ENCODE data around the gene RAMACL.
"Not testable (repeated sequence)": the region's sequence is repeated elsewhere in the genome, so short reads cannot be mapped to it uniquely, and the experiment has no call there.

Gene RAMACL

DNA sequence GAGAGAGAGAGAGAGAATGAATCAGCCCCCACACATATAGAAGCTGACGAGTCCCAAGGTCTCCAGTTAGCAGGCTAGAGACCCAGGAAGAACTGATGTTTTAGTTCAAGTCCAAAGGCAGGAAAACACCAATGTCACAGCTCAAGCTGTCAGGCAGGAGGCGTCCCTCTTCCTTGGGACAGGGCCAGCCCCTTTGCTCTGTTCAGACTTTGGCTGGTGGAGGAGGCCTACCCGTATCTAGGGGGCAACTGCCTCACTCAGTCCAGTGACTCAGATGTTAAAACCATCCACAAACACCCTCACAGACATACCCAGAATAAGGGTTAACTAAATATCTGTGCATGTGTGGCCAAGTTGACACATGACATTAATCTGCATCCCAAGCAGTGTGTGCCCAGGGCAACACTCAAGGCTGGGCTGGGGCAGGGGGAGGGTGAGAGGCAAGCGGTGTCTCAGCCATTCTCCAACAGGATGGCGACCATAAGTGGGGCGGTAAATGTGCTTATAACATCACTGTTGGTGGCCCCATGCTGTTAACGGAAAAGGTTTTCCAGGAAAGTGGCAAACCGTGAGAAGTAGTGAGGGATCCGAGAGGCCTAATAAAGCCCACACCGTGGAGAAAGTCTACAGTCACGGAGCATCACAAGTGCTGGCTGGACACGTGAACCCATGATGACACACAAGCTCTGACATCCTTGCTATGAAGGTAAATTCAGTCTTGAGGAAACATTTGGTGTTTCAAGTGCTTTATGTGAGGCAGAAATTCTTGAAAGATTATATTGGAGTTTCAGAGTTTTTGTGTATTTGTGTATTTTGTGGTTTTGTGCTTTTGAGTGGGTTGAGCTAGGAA lies 28.1 kb downstream of the RAMACL start:
- in situ Hi-C loops (cut with MboI; ENCODE audit: low sequenced_read_pairs), result no loop called here

DNA sequence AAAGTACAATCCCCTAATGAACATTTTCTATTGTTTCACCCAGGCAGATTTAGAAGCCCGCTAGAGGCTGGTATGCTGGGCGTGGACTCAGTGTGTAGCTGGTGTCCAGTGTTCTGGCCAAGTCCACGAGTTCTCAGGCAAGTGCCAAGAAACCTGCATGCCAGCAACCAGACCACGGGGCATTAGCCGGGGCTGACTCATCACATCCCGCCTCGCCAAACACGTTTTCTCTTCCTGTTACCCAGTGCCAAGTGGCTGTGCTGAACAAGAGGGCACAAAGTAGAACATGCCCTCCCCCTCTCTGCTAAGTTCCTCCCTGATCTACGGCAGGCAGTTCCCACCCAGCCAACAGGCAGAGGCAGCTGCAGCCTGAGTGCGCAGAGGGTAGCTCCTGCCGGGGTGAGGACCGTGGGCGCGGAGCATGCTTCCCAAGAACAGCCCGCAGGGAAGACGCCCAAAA lies 29.6 kb downstream of the RAMACL start:
- in situ Hi-C loops (cut with MboI; ENCODE audit: low sequenced_read_pairs), result no loop called here

DNA sequence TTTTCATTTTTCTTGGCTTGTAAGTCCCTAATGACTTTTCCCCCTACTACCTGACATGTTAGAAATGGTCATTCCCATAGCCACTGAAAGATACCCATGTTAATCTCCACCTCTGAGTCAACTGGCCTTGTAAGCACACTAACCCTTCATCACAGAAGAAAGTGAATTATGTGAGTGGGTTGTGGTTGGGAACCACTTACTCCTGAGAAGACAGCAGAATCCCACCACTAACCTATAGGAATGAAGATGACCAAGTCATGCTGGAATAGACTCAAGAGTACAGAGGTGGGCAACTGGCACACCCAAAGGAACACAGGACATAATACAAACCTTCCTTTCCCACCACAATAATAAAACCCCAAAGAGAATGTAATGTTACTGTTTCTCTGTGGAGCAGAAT lies 30.1 kb downstream of the RAMACL start:
- in situ Hi-C loops (cut with MboI; ENCODE audit: low sequenced_read_pairs), result no loop called here

DNA sequence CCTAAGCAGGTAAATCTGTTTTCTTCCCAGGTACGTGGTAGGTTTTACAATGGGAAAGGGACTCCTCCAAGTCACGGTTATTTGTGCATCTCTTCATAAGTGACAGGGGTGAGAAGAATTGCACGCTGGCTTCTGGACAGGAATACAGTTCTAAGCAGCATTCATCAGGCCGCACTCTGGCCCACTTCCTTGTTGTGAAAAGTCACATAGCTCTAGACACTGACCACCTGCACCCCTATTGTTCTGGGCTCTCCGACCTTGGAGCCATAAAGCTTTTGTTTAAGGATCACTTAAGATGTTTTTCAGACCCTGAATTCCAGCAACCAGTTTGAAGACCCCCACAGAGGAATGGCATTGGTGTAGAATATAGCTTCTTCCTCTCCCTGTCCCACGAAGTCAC lies 31.4 kb downstream of the RAMACL start:
- in situ Hi-C loops (cut with MboI; ENCODE audit: low sequenced_read_pairs), result no loop called here

DNA sequence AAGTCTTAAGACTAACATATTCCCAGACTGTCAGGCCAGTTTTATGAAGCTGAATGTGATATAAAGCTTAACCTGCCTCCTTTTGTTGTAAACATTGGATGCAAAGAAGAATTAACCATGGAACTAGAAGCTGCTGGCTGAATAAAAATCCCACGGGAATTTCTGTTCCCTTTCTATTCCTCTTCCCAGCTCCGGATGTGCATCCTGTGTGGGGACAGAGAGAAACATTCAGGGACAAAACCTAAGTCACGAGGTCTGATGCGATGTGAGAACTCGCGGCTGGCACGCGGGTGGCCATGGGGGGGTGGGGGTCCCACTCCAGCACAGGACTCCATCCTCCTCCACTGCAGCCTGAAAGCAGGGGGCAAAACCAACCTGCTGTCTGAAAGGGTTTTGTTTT lies 32.2 kb downstream of the RAMACL start:
- in situ Hi-C loops (cut with MboI; ENCODE audit: low sequenced_read_pairs), result no loop called here

DNA sequence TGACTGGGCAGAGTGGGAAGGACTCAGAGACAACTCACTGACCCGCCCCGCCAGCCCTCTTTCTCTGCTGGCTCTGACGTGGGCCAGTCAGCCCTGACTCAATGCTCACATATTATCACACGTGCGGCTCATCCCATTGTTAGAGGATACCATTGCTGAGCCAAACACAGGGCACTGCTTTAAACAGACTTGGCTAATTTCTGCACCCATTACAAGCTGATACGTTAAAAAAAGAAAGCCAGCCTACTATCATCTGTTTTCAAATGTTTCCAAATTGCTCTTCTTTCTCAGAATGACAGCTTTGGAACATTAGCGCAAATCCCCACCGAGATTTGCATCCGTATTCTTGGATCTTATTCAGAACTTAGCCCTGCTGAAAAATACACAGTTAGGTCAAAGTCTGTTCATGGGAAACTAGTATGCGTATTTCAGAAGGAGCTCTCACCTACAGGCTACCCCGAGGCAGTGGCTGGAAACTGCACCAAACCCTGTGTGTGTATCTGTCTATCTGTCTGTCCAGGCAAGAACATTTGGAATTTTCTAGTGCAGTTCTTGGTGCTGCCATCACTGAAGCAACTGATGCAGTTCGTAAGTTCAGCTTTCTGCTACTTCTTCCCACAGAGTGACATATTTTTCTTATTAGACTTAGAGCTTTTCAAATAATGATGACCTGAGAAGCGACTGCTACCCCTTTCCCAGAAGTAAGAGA lies 32.8 kb downstream of the RAMACL start:
- in situ Hi-C loops (cut with MboI; ENCODE audit: low sequenced_read_pairs), result no loop called here

DNA sequence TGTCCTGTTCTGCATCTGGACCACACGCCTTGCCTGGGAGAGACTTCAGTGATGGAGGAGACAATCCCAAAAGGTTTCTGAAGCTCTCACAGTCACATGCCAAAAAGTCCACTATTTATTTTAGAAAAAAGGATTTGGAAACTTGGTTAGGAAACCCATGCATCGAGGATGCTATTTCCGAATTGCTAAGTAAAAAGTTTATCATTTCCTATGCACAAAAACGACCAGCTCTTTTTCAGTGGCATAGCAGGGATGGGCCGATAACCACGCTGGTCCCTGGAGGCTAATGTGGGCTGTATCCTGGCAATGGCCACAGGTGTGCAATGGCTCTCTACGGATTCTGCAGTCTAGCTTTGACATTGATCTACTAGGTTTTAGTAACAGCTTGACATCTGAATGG lies 33.9 kb downstream of the RAMACL start:
- in situ Hi-C loops (cut with MboI; ENCODE audit: low sequenced_read_pairs), result no loop called here

DNA sequence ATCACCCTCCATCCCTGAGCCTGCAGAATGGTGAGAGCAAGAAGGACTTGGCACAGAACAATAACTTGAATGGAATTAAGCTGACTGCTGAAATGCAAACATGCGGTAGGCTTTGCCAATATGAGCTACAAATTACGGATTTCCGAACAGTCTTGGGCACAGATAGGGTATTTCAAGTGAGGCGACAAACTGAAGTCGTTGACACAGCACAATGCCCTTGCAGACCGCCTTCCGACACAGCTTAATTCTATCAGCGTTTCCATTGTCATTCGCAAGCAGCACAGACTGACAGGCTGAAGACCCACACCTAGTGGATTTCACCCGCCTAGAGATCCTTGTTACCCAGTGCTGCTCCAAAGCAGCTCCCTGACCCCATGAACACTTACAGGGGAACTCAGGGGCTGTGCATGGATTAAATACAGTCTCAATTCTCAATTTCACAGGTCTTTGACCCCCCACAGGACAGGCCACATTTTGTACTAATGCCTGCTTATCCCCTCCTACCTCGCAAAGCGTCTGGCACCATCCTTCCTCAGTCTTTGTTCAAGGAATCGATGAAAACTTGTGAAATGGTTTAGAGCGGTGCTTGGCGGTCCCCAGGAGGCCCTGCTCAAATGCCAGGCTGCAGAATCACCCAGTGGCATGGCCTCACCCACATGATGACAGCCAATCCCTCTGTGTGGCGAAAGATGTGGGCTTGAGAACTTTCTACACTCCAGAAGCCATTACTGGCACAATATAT lies 34.6 kb downstream of the RAMACL start:
- in situ Hi-C loops (cut with MboI; ENCODE audit: low sequenced_read_pairs), result no loop called here

DNA sequence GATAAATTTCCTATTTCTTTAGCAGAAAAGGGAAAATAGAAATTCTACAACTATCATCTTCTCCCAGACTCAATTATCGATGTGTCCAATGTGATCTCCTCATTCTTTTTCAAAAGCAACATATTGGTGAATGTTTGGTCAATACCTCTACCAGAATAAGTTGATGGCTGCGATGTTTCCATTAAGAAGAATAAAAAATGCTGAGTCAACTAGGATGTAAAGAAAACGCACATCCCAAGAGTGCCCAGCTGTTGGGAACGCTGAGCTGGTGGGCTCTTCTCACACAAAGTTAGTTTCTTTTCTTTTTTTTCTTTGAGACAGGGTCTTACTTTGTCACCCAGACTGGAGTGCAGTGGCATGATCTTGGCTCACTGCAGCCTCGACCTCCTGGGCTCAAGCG lies 39.8 kb downstream of the RAMACL start:
- in situ Hi-C loops (cut with MboI; ENCODE audit: low sequenced_read_pairs), result no loop called here

DNA sequence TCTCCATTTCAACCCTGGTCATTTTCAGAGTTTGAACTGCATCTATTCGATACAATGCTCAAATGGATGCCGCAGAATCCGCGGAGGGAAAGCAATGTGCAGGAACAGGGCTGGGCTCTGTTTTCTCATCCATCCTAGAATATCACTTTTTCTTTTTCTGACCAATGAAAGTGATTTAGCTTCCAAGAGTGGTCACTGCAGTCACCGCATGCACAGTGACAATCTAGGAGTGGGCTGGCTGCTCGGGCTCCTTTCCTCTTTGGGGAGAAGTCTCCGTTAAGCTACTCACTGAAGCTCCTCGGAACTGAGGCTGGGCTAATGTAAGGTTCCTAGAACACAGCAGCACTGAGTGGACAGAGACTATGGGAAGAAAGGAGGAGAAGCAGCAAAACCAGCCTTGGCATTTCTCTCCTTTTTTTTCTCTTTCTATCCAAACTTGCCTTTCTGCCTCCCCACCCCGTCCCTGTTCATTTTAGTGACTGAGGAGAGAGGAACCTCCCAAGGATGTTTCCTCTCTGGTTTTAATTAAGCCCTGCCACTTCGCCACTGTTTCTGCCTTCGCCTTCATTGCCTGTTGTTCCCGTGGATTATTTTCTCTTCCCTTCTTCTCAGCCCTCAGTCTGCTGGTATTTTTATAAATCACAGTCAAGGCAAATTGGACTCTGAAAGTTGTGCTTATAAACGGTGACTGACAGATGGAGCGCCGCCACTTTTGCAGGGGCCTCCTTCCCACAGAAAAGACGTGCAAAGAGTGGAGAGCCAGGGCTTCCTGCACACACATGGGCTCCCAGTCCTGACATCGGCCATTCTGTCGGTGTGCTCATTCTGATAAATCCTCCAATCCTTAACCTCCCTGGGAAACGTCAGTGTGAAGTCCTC lies 41.1 kb downstream of the RAMACL start:
- in situ Hi-C loops (cut with MboI; ENCODE audit: low sequenced_read_pairs), result no loop called here

DNA sequence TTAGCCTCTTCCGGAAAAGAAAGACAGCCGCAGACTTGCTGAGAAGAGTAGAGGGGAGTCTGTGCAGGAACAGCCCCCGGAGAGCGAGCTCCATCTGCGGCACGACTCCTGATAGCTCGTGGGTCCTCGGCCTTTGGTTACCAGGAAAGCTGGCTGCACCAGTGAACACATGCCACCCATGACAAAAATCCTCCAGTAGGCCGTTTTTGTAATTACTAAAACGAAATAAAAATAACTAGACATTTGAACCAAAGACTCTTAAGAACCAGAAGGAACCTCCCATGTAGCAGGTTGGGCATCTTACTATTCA lies 42.2 kb downstream of the RAMACL start:
- in situ Hi-C loops (cut with MboI; ENCODE audit: low sequenced_read_pairs), result no loop called here

DNA sequence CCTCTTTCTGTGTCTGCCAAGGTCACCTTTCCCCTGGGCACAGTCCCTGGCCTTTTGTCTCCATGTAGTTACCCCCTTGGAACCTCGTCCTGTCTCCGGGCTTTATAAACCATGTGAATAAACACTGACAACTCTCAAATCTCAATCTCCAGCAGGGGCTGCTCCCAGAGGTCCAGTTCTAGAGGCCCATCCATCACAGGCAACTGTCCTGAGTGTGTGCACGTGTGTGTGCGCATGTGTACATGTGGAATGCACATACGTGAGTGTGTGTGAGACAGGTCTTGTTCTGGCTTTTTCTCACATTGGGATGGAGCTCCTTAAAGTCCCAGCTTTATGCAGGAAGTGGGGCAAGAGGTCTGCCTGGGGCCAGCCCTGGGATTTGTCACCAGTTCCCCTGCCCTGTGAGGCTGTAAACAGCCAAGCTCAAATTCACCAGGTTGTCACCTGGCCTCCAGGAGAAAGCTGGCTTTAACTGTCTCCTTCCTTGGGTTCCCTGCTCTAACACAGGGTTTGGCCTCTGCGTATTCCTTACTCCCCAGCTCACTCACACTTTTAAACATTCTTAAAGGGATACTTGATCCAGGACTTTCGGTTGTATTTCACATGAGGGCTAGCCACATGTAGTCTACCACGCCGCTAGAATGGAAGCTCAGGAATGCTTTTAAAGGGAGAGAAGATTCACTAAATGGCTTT lies 42.7 kb downstream of the RAMACL start:
- in situ Hi-C loops (cut with MboI; ENCODE audit: low sequenced_read_pairs), result no loop called here

DNA sequence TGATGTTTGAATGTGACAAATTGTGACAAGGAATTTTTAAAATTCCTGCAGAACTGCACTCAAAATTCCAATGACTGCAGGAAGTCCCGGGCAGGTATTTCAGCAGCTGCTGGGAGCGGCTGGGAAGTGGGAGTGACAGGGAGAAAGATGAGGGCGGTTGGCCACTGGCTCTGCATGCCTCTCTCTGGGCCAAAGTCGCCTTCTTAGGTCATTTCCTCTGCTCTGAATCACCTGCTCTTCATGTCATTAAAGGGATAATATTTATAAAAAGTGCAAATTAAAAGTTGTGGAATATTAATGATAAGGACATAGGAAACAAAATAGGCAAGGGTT lies 43.9 kb downstream of the RAMACL start:
- in situ Hi-C loops (cut with MboI; ENCODE audit: low sequenced_read_pairs), result no loop called here

DNA sequence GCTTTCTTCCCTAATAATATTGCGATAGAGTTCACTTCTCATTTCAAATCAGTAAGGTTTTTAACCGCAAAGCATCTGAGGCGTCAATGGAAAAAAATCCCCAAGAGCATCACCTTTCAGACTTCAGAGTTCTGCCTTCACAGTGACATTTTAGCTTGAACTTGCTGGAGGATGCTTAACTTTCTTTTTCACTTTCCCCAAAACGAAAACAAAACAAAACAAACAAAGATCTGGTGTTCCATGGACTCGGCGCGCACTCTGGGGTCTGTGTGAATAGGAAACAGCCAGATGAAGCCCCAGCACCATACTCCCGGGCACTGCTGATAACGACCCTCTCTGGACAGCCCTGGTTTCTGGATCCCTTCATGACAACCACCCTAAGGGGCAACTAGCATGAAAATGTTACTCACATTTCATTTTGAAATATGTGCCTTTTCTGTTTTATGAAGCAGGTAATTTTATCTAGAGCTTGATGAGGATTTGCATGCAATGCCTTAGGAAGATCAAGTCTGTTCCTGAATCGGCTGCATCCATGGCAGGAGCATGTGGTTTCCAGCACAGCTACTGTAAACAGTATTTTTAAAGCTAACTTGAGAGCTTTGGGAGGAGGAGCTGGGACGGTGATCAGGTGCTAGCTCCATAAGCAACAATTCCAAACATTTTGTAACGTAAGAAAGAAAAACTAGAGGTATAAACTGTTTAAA lies 44.5 kb downstream of the RAMACL start:
- in situ Hi-C loops (cut with MboI; ENCODE audit: low sequenced_read_pairs), result no loop called here

DNA sequence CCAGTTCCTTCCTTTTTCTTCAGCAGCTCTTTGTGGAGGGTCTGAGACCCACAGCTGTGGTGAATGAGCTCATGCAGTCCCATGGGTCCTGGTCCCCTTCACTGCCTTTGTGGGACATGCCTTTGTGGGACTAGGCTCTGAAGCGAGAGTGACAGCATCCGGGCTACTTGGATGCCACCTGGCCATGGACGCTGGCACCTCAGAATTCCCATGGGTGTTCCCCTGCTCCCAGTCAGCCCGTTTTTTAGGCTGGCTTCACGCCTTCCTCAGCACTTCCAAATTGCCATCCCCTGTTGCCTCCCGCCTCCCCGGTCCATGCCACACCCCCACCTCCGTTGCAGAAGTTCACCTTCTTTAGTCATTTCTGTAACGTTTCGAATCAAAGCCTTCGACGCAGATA lies 45.1 kb downstream of the RAMACL start:
- in situ Hi-C loops (cut with MboI; ENCODE audit: low sequenced_read_pairs), result no loop called here

DNA sequence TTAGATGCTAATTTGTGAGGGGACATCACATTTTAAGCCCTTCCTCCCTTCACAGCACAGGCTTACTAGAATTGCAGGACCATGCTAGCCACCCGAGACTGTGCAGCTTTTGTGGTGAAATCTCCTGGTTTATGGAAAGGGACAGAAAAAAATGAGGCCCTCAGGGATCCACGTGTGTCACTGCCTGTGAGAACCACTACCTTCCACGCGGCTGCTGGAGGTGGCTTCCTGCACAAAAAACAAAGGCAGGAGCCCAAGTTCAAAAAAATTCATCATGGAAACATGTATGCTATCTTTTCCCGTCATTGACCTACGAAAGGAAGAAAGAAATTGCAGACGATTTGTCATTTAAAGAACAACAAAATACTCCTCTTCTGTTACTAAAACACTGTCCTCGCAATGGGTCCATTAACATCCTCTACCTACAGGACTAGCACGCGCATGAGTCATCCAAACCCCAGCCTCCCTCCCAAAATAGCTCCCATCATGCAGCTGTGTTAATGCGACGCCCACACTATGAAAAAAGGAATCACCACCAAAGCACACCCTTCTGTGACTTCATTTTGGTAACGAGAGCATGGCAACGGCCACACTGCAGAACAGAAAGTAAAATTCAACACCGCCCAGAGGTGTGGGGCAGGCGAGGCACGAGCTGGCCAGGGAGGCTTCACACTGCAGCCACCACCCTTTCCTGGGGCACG lies 45.7 kb downstream of the RAMACL start:
- in situ Hi-C loops (cut with MboI; ENCODE audit: low sequenced_read_pairs), result no loop called here

DNA sequence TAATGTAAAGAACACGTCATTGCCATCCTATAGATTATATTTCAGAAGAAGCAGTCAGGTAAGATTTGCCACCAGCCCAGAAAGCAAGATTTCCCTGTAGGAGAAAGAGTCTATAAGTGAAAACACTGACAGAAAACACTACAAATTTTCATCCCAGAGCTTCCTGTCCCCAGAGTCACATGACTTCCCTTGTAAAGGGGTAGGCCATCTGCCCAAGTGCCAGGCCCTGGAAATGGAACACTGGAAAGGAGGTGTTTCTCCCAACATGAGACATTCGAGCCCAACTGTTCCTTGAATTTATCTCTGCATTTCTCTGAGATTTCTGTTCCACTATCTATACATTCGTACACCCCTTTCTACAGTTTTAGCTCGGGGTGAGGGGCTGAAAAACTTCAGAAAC lies 46.9 kb downstream of the RAMACL start:
- in situ Hi-C loops (cut with MboI; ENCODE audit: low sequenced_read_pairs), result no loop called here

DNA sequence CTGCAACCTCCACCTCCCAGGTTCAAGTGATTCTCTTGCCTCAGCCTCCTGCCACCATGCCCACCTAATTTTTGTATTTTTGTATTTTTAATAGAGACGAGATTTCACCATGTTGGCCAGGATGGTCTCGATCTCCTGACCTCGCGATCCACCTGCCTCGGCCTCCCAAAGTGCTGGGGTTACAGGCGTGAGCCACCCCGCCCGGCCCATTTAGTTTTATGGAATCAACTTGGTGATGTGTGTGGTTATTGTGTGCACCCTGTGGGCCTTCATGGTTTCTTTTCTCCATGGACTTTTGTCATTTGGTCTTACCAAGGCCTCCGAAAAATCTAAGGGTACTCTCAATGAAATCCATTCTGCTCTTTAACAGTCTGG lies 47.5 kb downstream of the RAMACL start:
- in situ Hi-C loops (cut with MboI; ENCODE audit: low sequenced_read_pairs), result not testable (repeated sequence)

DNA sequence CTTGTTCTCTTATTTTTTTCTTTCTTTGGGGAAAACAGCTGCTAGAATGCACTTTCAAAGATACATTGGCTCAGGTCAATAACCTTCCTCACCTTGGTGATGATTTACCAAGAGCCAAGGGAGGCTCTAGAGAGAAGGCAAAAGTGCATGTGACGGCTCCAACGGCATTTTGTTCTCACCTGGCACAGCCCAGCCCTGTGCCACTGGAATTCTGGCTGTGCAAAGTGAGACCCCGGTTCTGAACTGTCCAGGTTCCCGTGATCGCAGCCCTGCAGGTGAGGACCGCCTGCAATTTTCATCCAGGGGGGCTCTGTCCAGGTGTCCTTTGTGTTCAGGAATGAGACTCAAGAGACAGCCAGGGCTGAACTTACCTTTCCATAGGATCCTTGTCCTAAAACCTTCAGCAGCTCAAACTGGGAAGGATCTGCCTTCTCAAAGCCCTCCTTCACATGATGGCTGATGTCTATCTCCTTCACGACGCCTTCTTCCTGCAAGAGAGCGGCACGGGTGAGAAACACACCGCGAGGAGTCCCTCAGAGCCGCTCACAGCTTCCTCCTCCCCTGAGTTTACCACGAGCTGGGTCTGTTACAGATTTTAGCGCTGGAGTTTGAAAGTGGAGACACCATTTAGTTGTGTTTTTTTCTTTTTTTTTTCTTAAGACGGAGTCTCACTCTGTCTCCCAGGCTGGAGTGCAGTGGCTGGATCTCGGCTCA lies 48.0 kb downstream of the RAMACL start:
- in situ Hi-C loops (cut with MboI; ENCODE audit: low sequenced_read_pairs), result no loop called here

Measured in HL-60/S4 (cell line).